BE2C (cell line): Measurements from ENCODE around the gene ICE1.

Experiments
- DNase-seq: peaks from one replicate; pipeline ENCODE4 v3.0.0-alpha.2; 2020
- H3K27me3 ChIP-seq: fragments of 250-450 bp; sonication (Bioruptor Pico); 2 replicates; pipeline ENCODE4 v1.5.1; 2020; ENCODE audit warnings: mild to moderate bottlenecking
- H3K36me3 ChIP-seq: fragments of 250-450 bp; sonication (Bioruptor Pico); 2 replicates; pipeline ENCODE4 v1.5.1; 2020; ENCODE audit warnings: mild to moderate bottlenecking
- H3K4me1 ChIP-seq: fragments of 250-450 bp; sonication (Bioruptor Pico); 2 replicates; pipeline ENCODE4 v1.5.1; 2020
- H3K4me3 ChIP-seq: 2 replicates; pipeline ENCODE4 v1.5.1; 2011; ENCODE audit warnings: low read depth, low read length
- H3K9me3 ChIP-seq: fragments of 250-450 bp; sonication (Bioruptor Pico); 2 replicates; pipeline ENCODE4 v1.5.1; 2020
- CTCF ChIP-seq: IDR thresholded peaks from 2 replicates; pipeline ENCODE4 v1.5.1; 2012; ENCODE audit warnings: mild to moderate bottlenecking, low read depth, low read length

ICE1 gene

DNA sequence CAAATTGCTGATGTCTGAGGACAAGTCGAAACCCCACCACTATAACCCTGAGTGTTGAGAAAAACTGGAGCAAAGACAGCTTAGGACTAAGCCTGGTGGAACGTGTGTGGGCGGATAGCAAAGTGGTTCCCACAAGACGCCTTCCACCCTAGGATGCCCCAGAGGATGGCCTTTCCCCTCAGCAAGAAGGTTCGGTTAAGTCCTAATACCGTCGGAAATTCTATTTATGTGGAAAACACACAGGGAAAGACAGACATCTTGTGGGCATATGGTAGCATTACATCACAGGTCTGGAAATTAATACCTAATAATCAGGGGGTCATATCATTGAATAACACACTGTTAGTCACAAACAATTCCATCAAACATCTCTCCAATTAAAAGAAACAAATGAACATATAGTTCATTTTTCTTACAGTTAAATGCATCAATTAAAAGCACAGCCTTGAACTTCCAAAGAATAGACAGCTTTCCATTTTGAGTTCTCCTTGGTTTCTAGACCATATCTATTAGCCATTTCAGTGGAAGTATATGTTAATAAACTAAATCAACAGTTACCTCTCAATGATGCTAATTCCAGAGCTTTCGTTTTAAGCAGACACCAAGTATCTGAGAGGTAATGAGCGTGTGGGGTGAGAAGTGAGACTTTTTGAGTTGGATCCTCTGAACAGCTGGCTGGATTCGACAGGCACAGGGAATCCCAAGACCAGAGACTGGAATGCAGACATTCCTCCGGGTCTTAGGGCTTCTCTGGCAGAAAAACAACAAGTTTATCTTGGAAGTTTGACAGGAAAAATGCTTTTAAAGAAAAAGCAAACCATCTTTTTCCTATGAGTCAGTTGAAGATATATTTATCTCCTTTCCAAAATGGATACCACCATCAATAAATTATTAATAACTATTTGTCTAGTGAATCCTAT, 2.9 kb upstream of the ICE1 start:
- DNase-seq: peak; percentile 30
- H3K36me3 ChIP-seq: no peaks in the 10 kb centered on the region
- TF ChIP-seq CTCF: peak; percentile 93
- H3K9me3 ChIP-seq: no peaks in the 10 kb centered on the region
- no peak overlapping the region for H3K4me3 ChIP-seq
- no peaks in the 10 kb centered on the region for H3K4me1 ChIP-seq
- H3K27me3 ChIP-seq: no peaks in the 10 kb centered on the region

DNA sequence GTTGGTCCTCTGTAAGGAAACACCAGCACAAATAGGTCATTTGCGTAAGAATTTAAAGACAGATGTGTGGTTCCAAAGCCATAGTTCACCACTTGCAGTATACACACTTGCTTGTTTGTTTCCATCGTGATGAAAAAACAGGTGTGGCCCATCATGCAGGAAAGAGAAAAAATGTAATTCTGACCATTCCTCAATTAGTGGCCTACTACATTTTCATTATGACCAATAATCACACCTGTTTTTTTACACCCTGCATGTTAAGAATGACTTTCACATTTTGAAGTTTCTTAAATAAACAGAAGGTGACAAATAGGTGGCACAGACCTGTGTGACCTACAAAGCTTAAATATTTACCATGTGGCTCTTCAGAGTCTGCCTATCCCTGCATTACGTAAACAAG, 2.2 kb upstream of the ICE1 start:
- Histone ChIP-seq H3K4me1 (no peaks in the 10 kb centered on the region), H3K27me3 (no peaks in the 10 kb centered on the region), H3K36me3 (no peaks in the 10 kb centered on the region), H3K9me3 (no peaks in the 10 kb centered on the region), H3K4me3 (no peak overlapping the region)
- no peak for DNase-seq
- no peak for TF ChIP-seq CTCF

- no peak for TF ChIP-seq CTCF
- Histone ChIP-seq H3K9me3 (no peaks in the 10 kb centered on the region), H3K27me3 (no peaks in the 10 kb centered on the region), H3K4me3 (peak overlapping the region; percentile 95), H3K36me3 (no peaks in the 10 kb centered on the region), H3K4me1 (no peaks in the 10 kb centered on the region)
- no peak for DNase-seq
Measured at GRCh38 chr5:5421149-5421960, 1.1 kb upstream of the ICE1 start.

DNA sequence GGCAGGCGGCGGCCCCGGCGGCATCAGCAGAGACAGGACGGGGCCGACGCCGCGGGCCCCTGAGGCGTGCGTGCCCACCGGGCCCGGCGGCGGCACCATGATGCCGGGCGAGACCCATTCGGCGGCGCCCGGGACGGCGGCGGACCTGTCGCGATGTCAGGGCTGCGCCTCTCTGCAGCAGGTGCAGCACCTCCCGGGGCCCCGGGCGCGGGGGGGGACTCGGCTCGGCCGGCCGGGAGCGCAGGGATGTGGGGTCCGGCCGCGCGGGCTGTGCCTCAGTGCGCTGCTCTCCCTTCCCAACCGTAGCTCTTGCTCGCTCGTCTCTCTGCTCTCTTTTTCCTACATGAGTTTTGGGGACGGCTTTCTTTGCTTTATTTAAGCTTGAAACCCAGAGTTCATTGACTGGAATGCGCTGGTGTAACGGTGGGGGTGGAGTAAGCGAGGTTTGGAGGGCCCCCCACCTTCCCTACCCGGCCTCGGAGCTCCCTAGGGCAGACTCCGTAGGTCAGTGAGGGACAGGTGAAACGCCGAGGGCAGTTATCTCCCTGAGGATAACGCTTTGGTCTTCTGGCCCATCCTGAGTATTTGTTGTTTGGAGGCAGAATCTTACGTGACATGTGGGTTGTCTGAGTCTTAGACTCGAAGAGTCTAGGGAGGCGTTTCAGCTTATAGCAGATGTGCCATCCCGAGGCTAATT, 490 bp downstream of the ICE1 start:
- peak overlapping the region; percentile 95 for H3K4me3 ChIP-seq
- H3K4me1 ChIP-seq: no peaks in the 10 kb centered on the region
- no peak for DNase-seq
- H3K9me3 ChIP-seq: no peaks in the 10 kb centered on the region
- H3K36me3 ChIP-seq: peaks cover 6% of the 10 kb centered on the region
- no peaks in the 10 kb centered on the region for H3K27me3 ChIP-seq
- TF ChIP-seq CTCF: no peak

DNA sequence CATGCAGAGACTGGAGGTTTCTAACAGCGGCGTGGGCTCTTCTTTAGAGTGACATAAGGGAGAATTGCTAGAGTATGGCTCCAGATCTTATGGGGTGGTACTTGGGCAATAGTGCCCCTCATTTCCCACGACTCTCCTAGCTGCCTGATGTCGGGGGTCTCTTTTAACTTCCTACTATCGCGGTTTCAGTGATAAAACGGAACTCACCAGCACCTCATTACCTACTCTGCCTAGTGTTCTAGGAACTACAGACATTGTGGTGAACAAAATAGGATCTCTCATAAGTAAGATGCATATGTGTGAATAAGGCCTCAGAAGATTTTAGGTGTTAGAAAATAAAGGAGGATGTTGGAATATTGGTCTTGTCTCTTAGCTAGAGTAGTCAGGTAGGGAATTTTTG, 1.1 kb downstream of the ICE1 start:
- Histone ChIP-seq H3K4me1 (no peaks in the 10 kb centered on the region), H3K9me3 (no peaks in the 10 kb centered on the region), H3K27me3 (no peaks in the 10 kb centered on the region), H3K36me3 (peaks cover 10% of the 10 kb centered on the region), H3K4me3 (peak overlapping the region; percentile 95)
- DNase-seq: no peak
- no peak for TF ChIP-seq CTCF
